Cardiac septum (tissue), 1 donor: Measurements from ENCODE around the gene ZNF554. TPM values are rescaled to one million over a fixed set of nuclear protein-coding genes. Genes with fewer than 3 reads are reported as not detected.
"Not testable (repeated sequence)": the region's sequence is repeated elsewhere in the genome, so short reads cannot be mapped to it uniquely, and the experiment has no call there.

Experiments
- DNase-seq: peaks from one replicate; pipeline ENCODE4 v3.0.0-alpha.2; 2020; ENCODE audit warnings: low spot score
- intact Hi-C: fragments of 100-400 bp; cut with DNase I; formaldehyde crosslinking; loops from one replicate; pipeline ENCODE4 v1.14.0; 2022
- total RNA-seq: library from RNA; stranded (reverse); fragmentation: NEBNext Ultra II Directional; extraction: Animal tissue kit (Norgen Biotek cat#: 25700); gene quantifications from one replicate; pipeline ENCODE4 v1.2.1, GENCODE V29; 2021
- donor health status: DM: no; HTN: no; CAD: no.

The ZNF554 gene
- total RNA-seq, 1 donor from 2014 or later = 5.6 TPM

DNA sequence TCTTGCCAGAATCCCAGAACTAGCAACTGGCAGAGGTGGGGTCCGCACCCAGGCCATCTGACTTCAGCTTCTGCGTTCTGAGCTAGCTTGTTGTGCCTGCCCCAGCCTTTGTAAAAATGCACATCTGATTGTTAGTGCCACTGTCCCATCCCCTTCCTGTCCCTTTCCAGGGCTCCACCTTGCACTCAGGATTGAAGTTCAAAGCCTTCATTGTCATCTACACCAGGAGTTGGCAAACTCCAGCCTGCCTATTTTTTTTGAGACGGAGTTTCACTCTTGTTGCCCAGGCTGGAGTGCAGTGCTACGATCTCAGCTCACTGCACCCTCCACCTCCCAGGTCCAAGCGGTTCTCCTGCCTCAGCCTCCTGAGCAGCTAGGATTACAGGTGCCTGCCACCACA lies 31.4 kb upstream of the ZNF554 start:
- no peak for DNase-seq

DNA sequence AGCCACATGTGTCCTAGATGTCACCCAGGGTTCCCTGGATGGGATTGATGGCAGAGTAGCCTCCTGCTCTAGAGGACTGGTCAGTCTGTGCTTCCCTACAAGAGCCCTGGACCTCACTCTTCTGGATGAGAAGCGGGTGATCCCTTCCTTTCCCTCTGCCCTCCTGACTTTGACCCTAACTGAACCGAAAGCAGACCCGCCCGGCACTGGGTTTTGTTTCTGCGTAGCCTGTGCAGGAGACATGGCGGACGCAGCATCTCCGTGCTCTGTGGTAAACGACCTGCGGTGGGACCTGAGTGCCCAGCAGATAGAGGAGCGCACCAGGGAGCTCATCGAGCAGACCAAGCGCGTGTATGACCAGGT lies 29.5 kb upstream of the ZNF554 start:
- DNase-seq = no peak
- intact Hi-C loops = no loop called here

More for the DNA sequence above, 31.4 kb upstream of the ZNF554 start:
- intact Hi-C loops = no loop called here

DNA sequence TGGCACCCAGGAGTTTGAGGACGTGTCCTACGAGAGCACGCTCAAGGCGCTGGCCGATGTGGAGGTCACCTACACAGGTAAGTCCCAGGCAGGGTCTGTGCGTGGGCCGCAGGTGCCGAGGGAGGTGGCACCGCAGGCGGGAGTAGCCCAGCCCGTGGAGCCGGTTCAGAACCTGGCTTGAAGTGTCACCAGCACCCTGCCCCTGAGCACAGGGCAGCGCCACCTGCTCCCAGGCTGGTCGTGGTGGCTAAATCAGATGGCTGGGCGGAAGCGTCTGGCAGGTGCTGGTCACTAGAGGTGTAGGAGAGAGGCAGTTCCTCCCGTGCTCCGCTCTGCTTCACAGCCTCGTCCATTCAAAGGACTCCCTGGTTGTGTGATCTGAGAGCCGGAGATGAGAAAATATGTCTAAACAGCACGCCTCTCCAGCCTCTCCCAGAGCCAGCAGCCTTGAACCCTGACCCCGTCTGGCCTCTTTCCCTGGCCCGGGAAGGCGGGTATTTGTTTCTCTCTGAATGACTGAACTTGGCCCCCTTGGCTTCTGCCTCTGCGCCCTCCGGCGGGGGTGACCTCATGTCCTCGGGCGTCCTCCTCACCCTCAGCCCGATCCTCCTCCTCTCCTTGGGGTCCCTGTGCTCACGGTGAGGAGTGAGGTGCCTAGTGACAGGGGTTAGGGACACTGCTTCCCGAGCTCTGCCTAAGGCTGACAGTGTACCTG lies 29.0 kb upstream of the ZNF554 start:
- no peak for DNase-seq
- intact Hi-C loops = no loop called here

DNA sequence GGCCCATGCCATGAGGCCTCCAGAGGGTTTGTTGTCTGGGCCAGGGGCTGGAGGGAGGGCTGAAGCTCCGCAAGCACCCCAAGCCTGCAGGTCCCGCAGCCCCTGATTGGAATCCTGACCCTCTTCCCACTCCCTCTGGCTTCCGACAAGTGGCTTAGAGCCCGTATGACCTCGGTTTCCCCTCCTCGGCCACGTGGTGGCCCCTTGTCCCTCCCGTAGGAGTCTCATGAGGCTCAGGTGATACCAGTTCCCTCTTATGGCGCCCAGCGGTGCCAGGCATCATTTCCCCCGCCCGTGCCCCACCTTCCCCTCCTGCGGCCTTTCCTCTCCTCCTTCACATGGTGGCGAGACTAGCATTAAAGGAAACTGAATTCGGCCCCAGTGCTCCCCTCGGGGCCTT lies 28.2 kb upstream of the ZNF554 start:
- DNase-seq = no peak
- intact Hi-C loops = no loop called here

DNA sequence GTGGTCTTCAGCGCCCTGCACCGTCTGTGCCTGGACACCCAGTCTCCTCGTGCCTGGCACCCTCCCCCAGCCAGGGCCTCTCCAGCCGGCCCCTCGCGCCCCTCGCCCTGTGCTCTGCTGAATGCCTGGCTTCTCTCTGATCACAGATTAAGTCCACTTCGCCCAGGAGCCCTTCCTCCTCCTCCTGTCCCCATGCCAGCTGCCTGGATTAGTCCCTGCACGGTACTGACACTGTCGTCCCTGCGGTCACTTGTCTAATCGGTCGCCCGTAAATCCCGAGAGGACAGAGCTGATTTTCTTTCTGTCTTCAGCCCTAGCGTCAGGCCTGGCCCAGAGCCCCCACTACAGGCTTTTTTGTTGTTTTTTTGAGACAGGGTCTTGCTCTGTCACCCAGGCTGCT lies 27.8 kb upstream of the ZNF554 start:
- DNase-seq = no peak

GRCh38 chr19:2792666-2793065 lies 27.0 kb upstream of the ZNF554 start:
- DNase-seq, intact Hi-C loops: not testable (repeated sequence)

More for the DNA sequence above, 27.8 kb upstream of the ZNF554 start:
- intact Hi-C loops = no loop called here

DNA sequence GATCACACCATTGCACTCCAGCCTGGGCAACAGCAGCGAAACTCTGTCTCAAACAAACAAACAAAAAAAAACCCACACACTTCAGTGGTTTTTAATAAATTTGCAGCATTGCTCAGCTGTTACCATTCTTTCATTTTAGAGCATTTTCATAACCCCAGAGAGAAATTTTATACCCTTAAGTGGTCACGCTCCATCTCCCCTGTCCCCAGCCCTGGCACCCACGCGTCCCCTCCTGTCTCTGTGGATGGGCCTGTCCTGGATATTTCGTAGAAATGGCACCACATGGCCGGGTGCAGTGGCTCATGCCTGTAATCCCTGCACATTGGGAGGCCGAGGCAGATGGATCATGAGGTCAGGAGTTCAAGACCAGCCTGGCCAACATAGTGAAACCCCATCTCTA lies 26.5 kb upstream of the ZNF554 start:
- intact Hi-C loops = no loop called here
- DNase-seq = no peak

GRCh38 chr19:2793577-2793976 lies 26.1 kb upstream of the ZNF554 start:
- DNase-seq = no peak
- intact Hi-C loops = no loop called here

GRCh38 chr19:2795827-2796658 lies 23.6 kb upstream of the ZNF554 start:
- no peak for DNase-seq
- intact Hi-C loops = no loop called here

DNA sequence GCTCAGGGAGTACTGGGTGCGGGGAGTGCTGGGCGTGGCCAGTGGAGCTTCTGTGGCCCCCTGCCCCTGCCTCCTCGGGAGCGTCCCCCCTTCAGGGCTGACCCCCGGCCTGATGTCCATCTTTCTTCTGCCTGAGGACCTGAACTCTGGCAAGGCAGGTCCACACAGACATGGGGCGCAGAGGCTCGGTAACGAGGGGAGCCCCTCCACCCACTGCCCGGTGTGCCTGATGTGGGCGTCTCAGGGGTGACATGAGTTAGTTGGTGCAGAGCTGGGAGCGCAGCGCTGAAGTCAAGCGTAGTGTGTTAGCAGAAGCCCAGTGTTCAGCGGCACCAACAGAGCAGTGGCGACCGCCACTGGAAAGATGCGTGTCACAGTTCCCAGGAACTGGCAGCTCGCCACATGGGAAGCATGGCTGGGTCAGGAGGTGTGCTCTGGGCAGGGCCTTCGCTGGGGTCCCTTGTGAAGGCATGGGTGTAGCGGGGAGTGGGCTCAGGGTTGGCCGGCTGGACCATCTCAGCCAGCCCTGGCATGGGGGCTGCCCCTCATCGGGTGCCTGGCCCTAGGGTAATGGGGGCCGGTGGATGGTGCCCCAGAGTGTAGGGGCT lies 22.9 kb upstream of the ZNF554 start:
- DNase-seq = no peak
- intact Hi-C loops = no loop called here

GRCh38 chr19:2797280-2797679 lies 22.4 kb upstream of the ZNF554 start:
- intact Hi-C loops = no loop called here

GRCh38 chr19:2798158-2798685 lies 21.4 kb upstream of the ZNF554 start:
- DNase-seq = no peak

More at GRCh38 chr19:2797280-2797679, 22.4 kb upstream of the ZNF554 start:
- DNase-seq = no peak

DNA sequence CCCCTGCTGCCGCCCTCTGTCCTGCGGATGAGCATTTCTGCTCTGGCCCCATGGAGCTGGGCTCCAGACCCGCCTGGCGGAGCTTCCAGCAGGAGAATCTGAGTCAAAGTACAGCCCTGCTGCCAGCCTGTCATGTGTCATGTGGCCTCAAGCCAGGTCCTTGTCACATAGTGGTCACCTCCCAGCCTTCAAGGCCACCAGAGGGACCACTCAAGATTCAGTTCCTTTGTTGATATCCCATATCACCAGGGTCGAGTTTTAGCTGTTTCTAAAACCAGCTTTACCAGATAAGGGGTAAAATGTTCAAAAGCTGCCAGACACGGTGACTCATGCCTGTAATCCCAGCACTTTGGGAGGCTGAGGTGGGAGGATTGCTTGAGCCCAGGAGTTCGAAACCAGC lies 20.9 kb upstream of the ZNF554 start:
- peak; percentile 87 for DNase-seq
- intact Hi-C loops = no loop called here

More at GRCh38 chr19:2798158-2798685, 21.4 kb upstream of the ZNF554 start:
- intact Hi-C loops = no loop called here

DNA sequence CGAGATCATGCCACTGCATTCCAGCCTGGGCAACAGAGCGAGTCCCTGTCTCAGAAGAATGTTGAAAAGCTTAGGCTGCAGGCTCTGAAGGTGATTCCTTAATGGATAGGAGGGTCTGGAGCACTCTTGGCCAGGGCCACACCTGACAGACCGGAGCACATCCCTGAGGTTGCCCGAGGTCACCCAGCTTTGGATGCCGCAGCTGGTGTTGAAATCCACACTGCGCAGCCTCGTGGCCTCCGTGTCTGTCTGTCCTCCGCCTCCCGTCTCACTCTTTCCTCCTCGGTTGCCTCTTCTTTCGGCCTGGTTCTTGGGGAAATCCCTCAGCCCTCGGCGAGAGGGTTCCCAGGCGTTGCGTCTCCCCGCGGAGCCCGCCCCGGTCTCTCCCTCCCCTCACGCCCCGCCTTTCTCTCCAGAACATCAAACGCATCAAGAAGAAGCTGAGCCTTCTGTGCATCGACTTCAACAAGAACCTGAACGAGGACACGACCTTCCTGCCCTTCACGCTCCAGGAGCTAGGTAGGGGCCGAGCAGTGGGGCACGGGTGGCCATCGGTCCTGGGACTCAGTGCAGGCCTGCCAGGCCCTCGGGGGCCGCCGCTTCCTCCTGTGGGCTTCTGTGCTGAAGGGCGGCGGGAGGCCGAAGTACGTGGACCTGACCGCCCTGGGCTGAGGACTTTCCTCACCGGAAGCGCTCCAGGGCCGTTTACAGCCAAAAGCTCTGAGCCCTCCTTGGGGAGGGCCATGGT lies 20.2 kb upstream of the ZNF554 start:
- DNase-seq = no peak
- intact Hi-C loops = no loop called here

GRCh38 chr19:2800506-2800905 lies 19.2 kb upstream of the ZNF554 start:
- DNase-seq = no peak

DNA sequence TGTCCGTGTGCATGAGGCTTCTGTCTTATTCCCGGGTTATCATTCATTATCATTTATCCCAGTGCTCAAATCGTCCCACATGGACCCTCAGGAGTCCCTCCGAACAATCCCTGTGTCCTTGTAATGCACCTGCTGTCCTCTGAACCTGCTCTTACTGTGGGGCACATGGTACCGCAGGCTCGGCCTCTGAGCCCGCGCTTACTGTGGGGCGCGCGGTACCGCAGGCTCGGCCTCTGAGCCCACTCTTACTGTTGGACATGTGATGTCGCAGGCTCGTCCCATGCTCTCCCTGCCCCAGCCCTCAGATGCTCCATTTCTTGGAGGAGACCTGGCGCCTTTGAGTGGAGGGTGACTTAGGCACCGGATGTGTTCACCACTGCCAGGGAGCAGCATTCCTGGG lies 16.8 kb upstream of the ZNF554 start:
- DNase-seq = no peak
- intact Hi-C loops = no loop called here

More at GRCh38 chr19:2800506-2800905, 19.2 kb upstream of the ZNF554 start:
- intact Hi-C loops = no loop called here

GRCh38 chr19:2803486-2804155 lies 16.0 kb upstream of the ZNF554 start:
- intact Hi-C loops = no loop called here
- DNase-seq = no peak

DNA sequence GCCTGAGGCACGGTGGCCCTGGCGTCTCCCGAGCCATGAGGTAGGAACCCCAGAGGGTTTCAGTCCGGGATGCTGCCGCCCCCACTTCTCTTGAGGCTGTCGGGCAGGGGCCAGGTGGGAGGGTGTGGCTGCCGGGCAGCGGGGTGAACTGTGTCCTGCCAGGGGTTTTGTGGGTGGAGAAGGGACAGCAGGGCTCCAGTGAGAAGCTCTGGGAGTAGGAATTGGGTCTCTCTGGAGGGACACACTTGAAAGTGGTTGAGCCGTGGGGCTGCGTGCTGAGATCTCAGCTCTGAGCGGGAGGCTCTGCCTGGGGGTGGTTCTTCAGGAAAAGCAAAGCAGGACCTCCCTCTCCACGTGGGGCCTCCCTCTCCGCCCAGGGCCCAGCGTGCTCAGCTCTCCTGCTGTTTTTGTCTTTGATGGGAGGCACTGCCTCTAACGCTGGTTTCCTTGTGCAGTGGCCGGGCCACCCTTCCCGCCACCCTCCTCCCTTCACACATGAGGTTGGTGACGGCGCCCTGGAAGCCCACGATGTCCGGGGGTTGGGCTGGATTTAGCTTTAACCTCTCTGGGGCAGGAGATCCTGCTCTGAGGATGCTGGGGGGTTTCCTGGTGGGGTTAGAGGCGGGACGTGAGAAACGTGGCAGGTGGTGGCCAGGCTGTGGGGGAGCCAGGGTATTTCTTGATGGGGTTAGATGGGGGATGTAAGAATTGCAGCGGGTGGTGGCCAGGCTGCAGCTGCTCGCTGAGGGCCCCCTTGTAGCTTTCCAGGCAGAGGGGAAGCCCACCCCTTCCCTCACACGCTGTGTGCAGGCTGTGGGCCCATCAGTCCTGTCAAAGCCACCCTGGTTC lies 15.3 kb upstream of the ZNF554 start:
- no peak for DNase-seq
- intact Hi-C loops = no loop called here
